ENCODE results near the gene CTNNBIP1.
"Not testable (repeated sequence)": the region's sequence is repeated elsewhere in the genome, so short reads cannot be mapped to it uniquely, and the experiment has no call there.

CTNNBIP1 gene

DNA sequence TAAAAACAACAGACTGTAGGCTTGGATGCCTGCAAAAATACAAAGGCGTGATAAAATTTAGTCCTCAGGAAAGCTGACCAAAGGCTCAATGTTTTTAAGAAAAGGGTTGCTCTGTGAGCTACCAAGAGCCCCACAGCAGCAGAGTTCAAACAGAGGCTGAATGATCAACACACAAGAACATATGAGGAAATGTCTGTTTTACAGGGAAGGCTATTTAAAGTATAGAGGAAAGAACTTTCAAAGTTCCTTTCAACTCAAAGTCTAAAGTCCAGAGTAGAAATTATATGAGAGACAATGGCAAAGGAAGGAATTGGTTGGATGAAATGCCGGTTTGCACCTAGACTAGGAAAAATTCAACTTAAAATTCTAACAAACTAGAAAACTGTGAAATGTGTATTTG, 94.9 kb downstream of the CTNNBIP1 start:
- TF ChIP-seq CTCF (IDR thresholded peaks at IDR 0.05; ENCODE audit: low read depth, low read length, missing control alignments): no peak
- no peak overlapping the region for H3K4me3 ChIP-seq (ENCODE audit: low read depth, low read length)
- DNase-seq (ENCODE audit: low read depth): no peak

DNA sequence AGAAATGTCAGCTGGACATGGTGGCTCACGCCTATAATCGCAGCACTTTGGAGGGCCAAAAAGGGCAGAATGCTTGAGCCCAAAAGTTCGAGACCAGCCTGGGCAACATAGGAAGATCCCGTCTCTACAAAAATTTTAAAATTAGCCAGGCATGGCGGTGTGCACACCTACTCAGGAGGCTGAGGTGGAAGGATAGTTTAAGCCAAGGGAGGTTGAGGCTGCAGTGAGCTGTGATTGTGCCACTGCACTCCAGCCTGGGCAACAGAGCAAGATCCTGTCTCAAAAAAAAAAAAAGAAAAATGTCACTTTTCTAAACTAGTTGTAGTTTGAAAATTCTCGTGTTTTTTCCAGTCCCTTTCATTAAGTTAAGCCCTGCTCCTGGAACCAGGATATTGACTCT, 95.5 kb downstream of the CTNNBIP1 start:
- no peak overlapping the region for H3K4me3 ChIP-seq (ENCODE audit: low read depth, low read length)
- no peak for TF ChIP-seq CTCF (IDR thresholded peaks at IDR 0.05; ENCODE audit: low read depth, low read length, missing control alignments)
- no peak for DNase-seq (ENCODE audit: low read depth)

- no peak for DNase-seq (ENCODE audit: low read depth)
- H3K4me3 ChIP-seq (ENCODE audit: low read depth, low read length): no peak overlapping the region
- TF ChIP-seq CTCF (IDR thresholded peaks at IDR 0.05; ENCODE audit: low read depth, low read length, missing control alignments): no peak
These were observed 98.7 kb downstream of the CTNNBIP1 start for GRCh38 chr1:9811239-9811966.

DNA sequence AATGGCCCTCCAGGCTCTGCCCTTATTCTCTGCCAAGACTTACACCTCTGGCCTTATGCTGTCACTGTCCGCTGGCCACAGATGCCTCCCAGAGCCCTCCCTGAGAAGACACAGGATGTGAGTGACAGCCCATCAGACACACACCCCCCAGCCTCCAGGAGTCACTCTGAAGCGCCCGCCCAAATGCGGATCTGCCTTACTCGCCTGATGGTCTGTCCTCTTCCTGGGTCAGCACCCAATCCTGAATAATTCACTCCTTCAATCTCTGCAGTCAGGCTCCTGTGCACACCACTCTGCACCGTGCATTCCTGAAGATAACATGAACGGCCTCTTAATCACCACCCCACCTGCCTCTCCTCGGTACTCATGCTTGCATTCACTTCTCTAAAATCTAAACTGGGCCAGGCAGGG, 101.0 kb downstream of the CTNNBIP1 start:
- TF ChIP-seq CTCF (IDR thresholded peaks at IDR 0.05; ENCODE audit: low read depth, low read length, missing control alignments): no peak
- H3K4me3 ChIP-seq (ENCODE audit: low read depth, low read length): no peak overlapping the region
- DNase-seq (ENCODE audit: low read depth): no peak

DNA sequence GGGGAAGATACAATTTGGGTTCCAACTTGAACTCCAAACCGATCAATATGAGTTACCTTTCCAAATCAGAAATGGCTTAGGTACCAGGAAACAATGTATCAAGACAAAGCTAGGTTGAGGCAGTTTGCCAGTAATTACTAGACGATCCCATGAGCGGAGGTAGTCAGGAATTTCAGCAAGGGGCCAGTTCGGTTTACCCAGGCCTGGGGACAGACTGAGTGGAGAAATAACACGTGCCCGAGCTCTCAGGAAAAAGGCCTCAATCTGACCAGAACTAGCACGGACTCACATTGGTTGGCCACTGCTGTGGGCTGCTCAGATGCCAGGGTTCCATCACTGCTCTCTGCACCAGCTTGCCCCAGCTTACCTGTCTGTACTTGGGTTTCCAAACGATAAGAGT, 101.6 kb downstream of the CTNNBIP1 start:
- no peak for DNase-seq (ENCODE audit: low read depth)
- TF ChIP-seq CTCF (IDR thresholded peaks at IDR 0.05; ENCODE audit: low read depth, low read length, missing control alignments): no peak
- no peak overlapping the region for H3K4me3 ChIP-seq (ENCODE audit: low read depth, low read length)

- no peak for TF ChIP-seq CTCF (IDR thresholded peaks at IDR 0.05; ENCODE audit: low read depth, low read length, missing control alignments)
- H3K4me3 ChIP-seq (ENCODE audit: low read depth, low read length): no peak overlapping the region
- no peak for DNase-seq (ENCODE audit: low read depth)
These were observed 102.5 kb downstream of the CTNNBIP1 start for GRCh38 chr1:9807541-9807940.

DNA sequence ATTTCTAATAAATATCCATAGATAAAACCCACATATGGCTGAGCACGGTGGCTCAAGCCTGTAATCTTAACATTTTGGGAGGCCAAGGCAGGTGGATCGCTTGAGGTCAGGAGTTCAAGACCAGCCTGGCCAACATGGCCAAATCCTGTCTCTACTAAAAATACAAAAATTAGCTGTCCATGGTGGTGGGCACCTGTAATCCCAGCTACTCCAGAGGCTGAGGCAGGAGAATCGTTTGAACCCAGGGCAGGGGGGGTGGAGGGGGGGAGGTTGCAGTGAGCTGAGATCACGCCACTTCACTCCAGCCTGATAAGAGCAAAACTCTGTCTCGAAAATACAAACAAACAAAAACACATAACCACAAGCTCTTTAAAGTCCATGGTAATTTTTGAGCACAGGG, 104.1 kb downstream of the CTNNBIP1 start:
- H3K4me3 ChIP-seq (ENCODE audit: low read depth, low read length); DNase-seq (ENCODE audit: low read depth): not testable (repeated sequence)
